Vagina (tissue), 2 donors: ENCODE data around the gene SLC26A9.

Experiments used
- POLR2A ChIP-seq, 2 donors: fragments of 450-650 bp; IDR thresholded peaks; one replicate each; pipeline ENCODE4 v1.6.1; 2017; ENCODE audit warnings: antibody characterized with exemption in 2 of 2, mild to moderate bottlenecking in 2 of 2, moderate library complexity in 2 of 2
- TF ChIP-seq, protein P1 (sequence below), 3 experiments: fragments of 450-650 bp in 2 of 3; fragments of 200-600 bp in 1 of 3; sonication (generic) in 1 of 3; IDR thresholded peaks; one replicate each; pipeline ENCODE4 v1.5.1; 2017 to 2019; ENCODE audit warnings: antibody characterized with exemption in 3 of 3, mild to moderate bottlenecking in 2 of 3, moderate library complexity in 2 of 3

DNA sequence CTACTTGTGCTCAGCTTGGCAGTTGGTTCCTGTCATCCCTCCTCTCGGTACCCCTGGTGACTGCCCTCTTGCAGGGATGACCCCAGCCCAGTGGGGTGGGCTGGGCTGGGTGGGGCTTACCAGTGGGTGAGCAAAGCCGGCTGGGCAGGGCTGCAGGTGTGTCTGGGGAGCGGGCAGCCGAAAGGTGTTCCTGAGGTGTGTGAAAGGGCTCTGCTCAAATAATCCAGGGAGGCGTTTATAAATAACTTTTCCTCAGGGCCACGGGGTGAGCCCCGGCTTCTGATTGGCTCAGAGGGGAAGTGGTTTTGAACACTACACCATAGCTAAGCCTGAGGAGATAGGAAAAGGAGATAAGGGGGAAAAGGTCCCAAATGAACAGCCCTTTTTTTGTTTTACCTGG lies at the start of gene SLC26A9:
- no peak for TF ChIP-seq POLR2A (IDR thresholded peaks at IDR 0.05)
- TF ChIP-seq, protein P1, sequence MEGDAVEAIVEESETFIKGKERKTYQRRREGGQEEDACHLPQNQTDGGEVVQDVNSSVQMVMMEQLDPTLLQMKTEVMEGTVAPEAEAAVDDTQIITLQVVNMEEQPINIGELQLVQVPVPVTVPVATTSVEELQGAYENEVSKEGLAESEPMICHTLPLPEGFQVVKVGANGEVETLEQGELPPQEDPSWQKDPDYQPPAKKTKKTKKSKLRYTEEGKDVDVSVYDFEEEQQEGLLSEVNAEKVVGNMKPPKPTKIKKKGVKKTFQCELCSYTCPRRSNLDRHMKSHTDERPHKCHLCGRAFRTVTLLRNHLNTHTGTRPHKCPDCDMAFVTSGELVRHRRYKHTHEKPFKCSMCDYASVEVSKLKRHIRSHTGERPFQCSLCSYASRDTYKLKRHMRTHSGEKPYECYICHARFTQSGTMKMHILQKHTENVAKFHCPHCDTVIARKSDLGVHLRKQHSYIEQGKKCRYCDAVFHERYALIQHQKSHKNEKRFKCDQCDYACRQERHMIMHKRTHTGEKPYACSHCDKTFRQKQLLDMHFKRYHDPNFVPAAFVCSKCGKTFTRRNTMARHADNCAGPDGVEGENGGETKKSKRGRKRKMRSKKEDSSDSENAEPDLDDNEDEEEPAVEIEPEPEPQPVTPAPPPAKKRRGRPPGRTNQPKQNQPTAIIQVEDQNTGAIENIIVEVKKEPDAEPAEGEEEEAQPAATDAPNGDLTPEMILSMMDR (IDR thresholded peaks at IDR 0.05) = no peak
